Thyroid gland (tissue), 4 donors: Measurements from ENCODE around the gene FRMD4B. TPM values are rescaled to one million over a fixed set of nuclear protein-coding genes. Genes with fewer than 3 reads are reported as not detected.

ENCODE experiments used
- DNase-seq, 2 donors: peaks; one replicate each; pipeline ENCODE4 v3.0.0-alpha.2; 2019
- H3K27ac ChIP-seq, 3 donors: fragments of 200-600 bp; sonication (generic); 1 replicate in 2 of 3; 2 replicates in 1 of 3; pipeline ENCODE4 v1.5.1; 2016 to 2019; ENCODE audit warnings: mild to moderate bottlenecking in 1 of 3, moderate library complexity in 1 of 3
- H3K27me3 ChIP-seq: fragments of 200-600 bp; sonication (generic); one replicate; pipeline ENCODE4 v1.5.1; 2019
- H3K36me3 ChIP-seq, 2 donors: fragments of 200-600 bp; sonication (generic); one replicate each; pipeline ENCODE4 v1.5.1; 2016 to 2019
- H3K4me1 ChIP-seq, 2 donors: fragments of 200-600 bp; sonication (generic); one replicate each; pipeline ENCODE4 v1.5.1; 2017 to 2019
- H3K4me3 ChIP-seq, 3 donors: fragments of 200-600 bp; sonication (generic); replicated peaks in 1 of 3; 1 replicate in 2 of 3; 2 replicates in 1 of 3; pipeline ENCODE4 v1.5.1; 2016; ENCODE audit warnings: mild to moderate bottlenecking in 1 of 3
- H3K9me3 ChIP-seq: fragments of 200-600 bp; sonication (generic); one replicate; pipeline ENCODE4 v1.5.1; 2017
- POLR2A ChIP-seq, 2 donors: fragments of 450-650 bp; IDR thresholded peaks; one replicate each; pipeline ENCODE4 v1.6.1; 2017; ENCODE audit warnings: antibody characterized with exemption in 2 of 2, mild to moderate bottlenecking in 2 of 2, moderate library complexity in 1 of 2
- WGBS, 2 donors: methylation state at CpG; one replicate each; pipeline ENCODE4 v1.1.5; 2017; 5-methylcytosine and 5-hydroxymethylcytosine counted together
- intact Hi-C: fragments of 100-400 bp; cut with DNase I; formaldehyde crosslinking; loops from one replicate; pipeline ENCODE4 v1.15.1; 2023
- total RNA-seq, 4 donors: library from RNA; depleted of rRNA; stranded (reverse); fragments of >200 nt; gene quantifications; one replicate each; pipeline ENCODE4 v1.2.3, GENCODE V29; 2016
- TF ChIP-seq, protein P1 (sequence below), 6 experiments: fragments of 200-600 bp in 3 of 6; fragments of 450-650 bp in 3 of 6; sonication (generic) in 3 of 6; IDR thresholded peaks; one replicate each; pipeline ENCODE4 v1.5.1; 2016 to 2019; ENCODE audit warnings: antibody characterized with exemption in 6 of 6, mild to moderate bottlenecking in 2 of 6, inconsistent platforms in 1 of 6, moderate library complexity in 1 of 6

The FRMD4B gene
- total RNA-seq, 4 donors from 2014 or later: 109 to 224 (median 161) TPM

DNA sequence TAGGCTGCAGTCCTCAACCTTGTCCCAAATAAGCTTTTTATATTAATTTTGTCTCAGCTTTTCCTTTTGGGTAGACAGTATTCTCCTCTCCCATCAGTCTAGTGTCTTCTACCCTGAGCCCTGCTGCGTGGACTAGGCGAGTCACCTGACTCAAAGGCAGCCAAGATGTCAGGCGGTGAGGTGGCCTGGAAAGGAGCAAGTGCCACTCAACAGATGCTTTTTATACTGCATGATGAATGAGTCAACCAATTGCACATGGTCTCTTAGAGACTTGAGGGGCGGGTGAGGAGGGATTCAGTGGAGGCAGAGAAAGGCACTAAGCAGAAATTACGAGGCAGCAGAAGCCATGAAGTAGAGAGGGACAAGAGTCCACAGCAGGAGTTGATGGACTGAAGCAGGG lies 95.9 kb downstream of the FRMD4B start:
- Histone ChIP-seq H3K9me3 (no peaks in the 10 kb centered on the region), H3K27me3 (no peaks in the 10 kb centered on the region), H3K4me3 (no peak overlapping the region), H3K36me3 (no peaks in the 10 kb centered on the region), H3K27ac (no peak overlapping the region), H3K4me1 (peaks cover 0 to 12% of the 10 kb centered on the region in 2 donors)
- TF ChIP-seq POLR2A (IDR thresholded peaks at IDR 0.05): no peak
- TF ChIP-seq, protein P1, sequence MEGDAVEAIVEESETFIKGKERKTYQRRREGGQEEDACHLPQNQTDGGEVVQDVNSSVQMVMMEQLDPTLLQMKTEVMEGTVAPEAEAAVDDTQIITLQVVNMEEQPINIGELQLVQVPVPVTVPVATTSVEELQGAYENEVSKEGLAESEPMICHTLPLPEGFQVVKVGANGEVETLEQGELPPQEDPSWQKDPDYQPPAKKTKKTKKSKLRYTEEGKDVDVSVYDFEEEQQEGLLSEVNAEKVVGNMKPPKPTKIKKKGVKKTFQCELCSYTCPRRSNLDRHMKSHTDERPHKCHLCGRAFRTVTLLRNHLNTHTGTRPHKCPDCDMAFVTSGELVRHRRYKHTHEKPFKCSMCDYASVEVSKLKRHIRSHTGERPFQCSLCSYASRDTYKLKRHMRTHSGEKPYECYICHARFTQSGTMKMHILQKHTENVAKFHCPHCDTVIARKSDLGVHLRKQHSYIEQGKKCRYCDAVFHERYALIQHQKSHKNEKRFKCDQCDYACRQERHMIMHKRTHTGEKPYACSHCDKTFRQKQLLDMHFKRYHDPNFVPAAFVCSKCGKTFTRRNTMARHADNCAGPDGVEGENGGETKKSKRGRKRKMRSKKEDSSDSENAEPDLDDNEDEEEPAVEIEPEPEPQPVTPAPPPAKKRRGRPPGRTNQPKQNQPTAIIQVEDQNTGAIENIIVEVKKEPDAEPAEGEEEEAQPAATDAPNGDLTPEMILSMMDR (IDR thresholded peaks at IDR 0.05): no peak
- intact Hi-C loops: no loop called here
- peak; percentile 36 to 47 for DNase-seq
- 81 to 91% methylated on average over 5 of the region's 5 CpGs for WGBS, 2 donors

- H3K27ac ChIP-seq: no peak overlapping the region
- no peak overlapping the region for H3K4me3 ChIP-seq
- no peak for TF ChIP-seq POLR2A (IDR thresholded peaks at IDR 0.05)
- TF ChIP-seq, protein P1 (IDR thresholded peaks at IDR 0.05): no peak
- 70 to 80% methylated on average over 11 to 12 of the region's 12 CpGs for WGBS, 2 donors
- intact Hi-C loops: no loop called here
- H3K9me3 ChIP-seq: no peaks in the 10 kb centered on the region
- no peaks in the 10 kb centered on the region for H3K27me3 ChIP-seq
- peaks cover 0 to 5% of the 10 kb centered on the region in 2 donors for H3K4me1 ChIP-seq
- H3K36me3 ChIP-seq: no peaks in the 10 kb centered on the region
- no peak for DNase-seq
These were observed 97.6 kb downstream of the FRMD4B start for GRCh38 chr3:69288161-69288895.

- intact Hi-C loops: no loop called here
- 82 to 86% methylated on average over 4 of the region's 4 CpGs for WGBS, 2 donors
These were observed 101.8 kb downstream of the FRMD4B start for GRCh38 chr3:69283913-69284611.

DNA sequence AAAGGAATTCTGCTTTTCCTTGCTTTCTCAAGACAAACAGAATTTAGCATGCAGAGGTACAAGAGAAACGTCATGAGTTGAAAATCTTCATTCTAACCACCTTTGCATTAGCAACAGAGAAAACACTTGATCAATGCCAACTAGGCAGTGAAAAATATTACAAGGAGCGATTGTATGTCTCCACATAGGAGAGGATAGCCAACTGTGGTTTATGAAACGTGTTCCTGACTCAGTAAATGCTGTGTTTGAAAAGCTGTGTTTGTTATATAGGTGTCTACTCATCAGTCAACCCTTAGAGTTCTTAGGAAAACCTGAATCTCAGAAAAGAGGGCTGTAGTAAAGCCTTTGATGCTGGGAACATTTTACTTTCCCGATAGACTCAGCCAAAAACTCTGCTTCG lies 102.4 kb downstream of the FRMD4B start:
- 71 to 88% methylated on average over 5 of the region's 5 CpGs for WGBS, 2 donors

More at GRCh38 chr3:69283913-69284611, 101.8 kb downstream of the FRMD4B start:
- no peaks in the 10 kb centered on the region for H3K36me3 ChIP-seq
- H3K9me3 ChIP-seq: no peaks in the 10 kb centered on the region
- H3K4me3 ChIP-seq: no peak overlapping the region
- no peak for TF ChIP-seq POLR2A (IDR thresholded peaks at IDR 0.05)
- TF ChIP-seq, protein P1 (IDR thresholded peaks at IDR 0.05): no peak
- no peaks in the 10 kb centered on the region for H3K27me3 ChIP-seq
- no peak overlapping the region for H3K27ac ChIP-seq
- no peaks in the 10 kb centered on the region for H3K4me1 ChIP-seq
- no peak for DNase-seq

More for the DNA sequence above, 102.4 kb downstream of the FRMD4B start:
- no peak overlapping the region for H3K4me3 ChIP-seq
- no peaks in the 10 kb centered on the region for H3K9me3 ChIP-seq
- H3K27me3 ChIP-seq: no peaks in the 10 kb centered on the region
- TF ChIP-seq, protein P1 (IDR thresholded peaks at IDR 0.05): no peak
- intact Hi-C loops: no loop called here
- DNase-seq: no peak
- H3K36me3 ChIP-seq: no peaks in the 10 kb centered on the region
- no peak overlapping the region for H3K27ac ChIP-seq
- no peaks in the 10 kb centered on the region for H3K4me1 ChIP-seq
